CD14-positive monocyte (primary cell): ENCODE data around the gene ZNF169. TPM values are rescaled to one million over a fixed set of nuclear protein-coding genes. Genes with fewer than 3 reads are reported as not detected.

Experiments
- DNase-seq, 3 donors: peaks; one replicate each; pipeline ENCODE4 v3.0.0-alpha.2; 2011 to 2022
- H2AFZ ChIP-seq: 2 replicates; pipeline ENCODE4 v1.6.0; 2012; ENCODE audit warnings: mild to moderate bottlenecking, low read depth, low read length, inconsistent platforms; ENCODE audit not compliant: insufficient read depth, poor library complexity, severe bottlenecking
- H3K27ac ChIP-seq, 2 donors: 1 replicate in 1 of 2; 2 replicates in 1 of 2; pipeline ENCODE4 v1.5.1; 2012 to 2013; ENCODE audit warnings: low read length in 2 of 2, control low read depth in 1 of 2, inconsistent platforms in 1 of 2, low read depth in 1 of 2, mild to moderate bottlenecking in 1 of 2
- H3K27me3 ChIP-seq, 2 donors: one replicate each; pipeline versions ENCODE4 v1.6.0 to v1.6.1; 2011 to 2013; ENCODE audit warnings: low read length in 2 of 2; ENCODE audit not compliant: control insufficient read depth in 2 of 2, insufficient read depth in 2 of 2
- H3K36me3 ChIP-seq, 2 donors: replicated peaks in 1 of 2; 1 replicate in 1 of 2; 2 replicates in 1 of 2; pipeline versions ENCODE4 v1.5.1 to v1.6.1; 2012 to 2013; ENCODE audit warnings: low read length in 2 of 2, control low read depth in 1 of 2, inconsistent platforms in 1 of 2, mild to moderate bottlenecking in 1 of 2; ENCODE audit not compliant: insufficient read depth in 2 of 2, control insufficient read depth in 1 of 2
- H3K4me1 ChIP-seq, 2 donors: 1 replicate in 1 of 2; 2 replicates in 1 of 2; pipeline versions ENCODE4 v1.5.1 to v1.6.1; 2012 to 2013; ENCODE audit warnings: low read length in 2 of 2, control low read depth in 1 of 2, inconsistent platforms in 1 of 2, mild to moderate bottlenecking in 1 of 2, moderate library complexity in 1 of 2; ENCODE audit not compliant: insufficient read depth in 2 of 2, control insufficient read depth in 1 of 2
- H3K4me2 ChIP-seq: replicated peaks from 2 replicates; pipeline ENCODE3; 2012; ENCODE audit warnings: low read length, moderate library complexity, mild to moderate bottlenecking; ENCODE audit not compliant: poor library complexity, severe bottlenecking; ENCODE audit errors: extremely low read depth
- H3K4me3 ChIP-seq, 3 experiments: fragments of 200-600 bp in 1 of 3; sonication (generic) in 1 of 3; replicated peaks in 1 of 3; 1 replicate in 2 of 3; 2 replicates in 1 of 3; pipeline ENCODE4 v1.5.1; 2011 to 2013; ENCODE audit warnings: low read length in 3 of 3, mild to moderate bottlenecking in 3 of 3, control low read depth in 2 of 3, low read depth in 2 of 3, inconsistent platforms in 1 of 3, moderate library complexity in 1 of 3
- H3K79me2 ChIP-seq: 2 replicates; pipeline ENCODE4 v1.6.0; 2012; ENCODE audit warnings: mild to moderate bottlenecking, control low read depth, inconsistent platforms, low read length, moderate library complexity; ENCODE audit not compliant: insufficient read depth
- H3K9ac ChIP-seq: 2 replicates; pipeline ENCODE4 v1.6.0; 2017; ENCODE audit warnings: low read length, mild to moderate bottlenecking; ENCODE audit not compliant: insufficient read depth, poor library complexity, severe bottlenecking
- H3K9me3 ChIP-seq, 2 donors: replicated peaks in 1 of 2; 1 replicate in 1 of 2; 2 replicates in 1 of 2; pipeline versions ENCODE4 v1.5.1 to v1.6.1; 2012 to 2013; ENCODE audit warnings: low read length in 2 of 2, control low read depth in 1 of 2; ENCODE audit not compliant: control insufficient read depth in 1 of 2, insufficient read depth in 1 of 2
- H4K20me1 ChIP-seq: 2 replicates; pipeline ENCODE4 v1.6.0; 2012; ENCODE audit warnings: mild to moderate bottlenecking, low read length, control low read depth, moderate library complexity; ENCODE audit not compliant: insufficient read depth
- H3K27ac Mint-ChIP-seq, 7 donors: one replicate each; pipeline ENCODE4 v1.8.0; 2020; ENCODE audit warnings: mild to moderate bottlenecking in 7 of 7, mixed read lengths in 7 of 7, moderate library complexity in 6 of 7, inconsistent platforms in 2 of 7
- H3K27me3 Mint-ChIP-seq, 3 donors: one replicate each; pipeline ENCODE4 v1.8.0; 2021 to 2022; ENCODE audit warnings: low read depth in 3 of 3, mild to moderate bottlenecking in 3 of 3, mixed read lengths in 3 of 3, moderate library complexity in 3 of 3, inconsistent platforms in 1 of 3
- H3K36me3 Mint-ChIP-seq, 2 donors: one replicate each; pipeline ENCODE4 v1.8.0; 2020; ENCODE audit warnings: mixed read lengths in 2 of 2, inconsistent platforms in 1 of 2, mild to moderate bottlenecking in 1 of 2
- H3K4me1 Mint-ChIP-seq: one replicate; pipeline ENCODE4 v1.8.0; 2020; ENCODE audit warnings: mild to moderate bottlenecking, mixed read lengths
- H3K4me3 Mint-ChIP-seq, 2 donors: one replicate each; pipeline ENCODE4 v1.8.0; 2020; ENCODE audit warnings: mild to moderate bottlenecking in 2 of 2, mixed read lengths in 2 of 2, moderate library complexity in 1 of 2
- H3K9me3 Mint-ChIP-seq, 7 donors: one replicate each; pipeline ENCODE4 v1.8.0; 2020 to 2022; ENCODE audit warnings: mixed read lengths in 7 of 7, mild to moderate bottlenecking in 6 of 7, moderate library complexity in 6 of 7, inconsistent platforms in 2 of 7
- WGBS: methylation state at CpG from one replicate; pipeline ENCODE4 v1.1.5; 2013; ENCODE audit warnings: missing lambda C conversion rate; ENCODE audit not compliant: insufficient coverage; 5-methylcytosine and 5-hydroxymethylcytosine counted together
- intact Hi-C, 2 donors: fragments of 100-400 bp; cut with micrococcal nuclease; formaldehyde crosslinking; loops; one replicate each; pipeline versions ENCODE4 v1.15.0 to v1.15.1; 2023
- polyA plus RNA-seq, 3 donors: library from polyadenylated mRNA; depleted of rRNA in 1 of 3; unstranded in 2 of 3; stranded (reverse) in 1 of 3; fragments of 300-500 nt in 2 of 3; fragments of >200 nt in 1 of 3; fragmentation: Illumina TruSeq in 2 of 3; gene quantifications; 1 replicate in 2 of 3; 2 replicates in 1 of 3; pipeline ENCODE4 v1.2.3, GENCODE V29; 2012 to 2021
- TF ChIP-seq, protein P1 (sequence below): fragments of 200-600 bp; IDR thresholded peaks from one replicate; pipeline ENCODE4 v1.8.0; 2022; ENCODE audit warnings: antibody characterized with exemption, mild to moderate bottlenecking

The ZNF169 gene
- polyA plus RNA-seq, 3 donors, result 0.90 to 16.5 (median 1.1) TPM

DNA sequence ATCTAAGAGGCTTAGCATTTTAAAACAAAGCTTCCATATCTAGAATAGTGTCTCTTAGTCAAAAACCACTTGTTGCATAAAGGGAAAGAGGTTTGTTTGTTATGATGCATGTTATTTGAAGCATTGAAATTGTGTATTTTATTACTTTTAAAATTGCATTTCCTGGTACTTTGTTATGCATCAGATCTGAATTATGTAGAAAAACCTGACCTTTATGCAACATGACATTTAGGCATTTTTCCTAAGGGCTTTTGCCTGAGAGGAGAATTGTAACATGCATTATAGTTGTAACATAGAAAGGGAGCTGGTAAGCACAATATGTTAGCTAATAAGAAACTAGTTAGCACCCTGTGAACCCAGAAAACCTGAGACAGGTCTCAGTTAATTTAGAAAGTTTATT lies 22.0 kb downstream of the ZNF169 start:
- no peaks in the 10 kb centered on the region for H4K20me1 ChIP-seq
- H3K4me1 ChIP-seq, result no peaks in the 10 kb centered on the region
- intact Hi-C loops, result no loop called here
- no peaks in the 10 kb centered on the region for H3K79me2 ChIP-seq
- Mint-ChIP-seq H3K4me1 (peaks cover 2% of the 10 kb centered on the region), H3K36me3 (peaks cover 73 to 99% of the 10 kb centered on the region in 2 donors), H3K27me3 (peaks cover 0 to 4% (median 0%) of the 10 kb centered on the region in 3 donors), H3K9me3 (peaks cover 37 to 59% (median 49%) of the 10 kb centered on the region in 7 donors), H3K27ac (no peak overlapping the region), H3K4me3 (no peak overlapping the region)
- no peak overlapping the region for H3K4me2 ChIP-seq
- TF ChIP-seq, protein P1, sequence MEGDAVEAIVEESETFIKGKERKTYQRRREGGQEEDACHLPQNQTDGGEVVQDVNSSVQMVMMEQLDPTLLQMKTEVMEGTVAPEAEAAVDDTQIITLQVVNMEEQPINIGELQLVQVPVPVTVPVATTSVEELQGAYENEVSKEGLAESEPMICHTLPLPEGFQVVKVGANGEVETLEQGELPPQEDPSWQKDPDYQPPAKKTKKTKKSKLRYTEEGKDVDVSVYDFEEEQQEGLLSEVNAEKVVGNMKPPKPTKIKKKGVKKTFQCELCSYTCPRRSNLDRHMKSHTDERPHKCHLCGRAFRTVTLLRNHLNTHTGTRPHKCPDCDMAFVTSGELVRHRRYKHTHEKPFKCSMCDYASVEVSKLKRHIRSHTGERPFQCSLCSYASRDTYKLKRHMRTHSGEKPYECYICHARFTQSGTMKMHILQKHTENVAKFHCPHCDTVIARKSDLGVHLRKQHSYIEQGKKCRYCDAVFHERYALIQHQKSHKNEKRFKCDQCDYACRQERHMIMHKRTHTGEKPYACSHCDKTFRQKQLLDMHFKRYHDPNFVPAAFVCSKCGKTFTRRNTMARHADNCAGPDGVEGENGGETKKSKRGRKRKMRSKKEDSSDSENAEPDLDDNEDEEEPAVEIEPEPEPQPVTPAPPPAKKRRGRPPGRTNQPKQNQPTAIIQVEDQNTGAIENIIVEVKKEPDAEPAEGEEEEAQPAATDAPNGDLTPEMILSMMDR, result no peak
- no peaks in the 10 kb centered on the region for H3K27me3 ChIP-seq
- no peak overlapping the region for H3K9ac ChIP-seq
- no peak for DNase-seq
- H2AFZ ChIP-seq, result no peak overlapping the region
- peaks cover 41 to 45% of the 10 kb centered on the region in 2 donors for H3K9me3 ChIP-seq
- no peak overlapping the region for H3K27ac ChIP-seq
- H3K4me3 ChIP-seq, result no peak overlapping the region
- peaks cover 45 to 84% of the 10 kb centered on the region in 2 donors for H3K36me3 ChIP-seq

DNA sequence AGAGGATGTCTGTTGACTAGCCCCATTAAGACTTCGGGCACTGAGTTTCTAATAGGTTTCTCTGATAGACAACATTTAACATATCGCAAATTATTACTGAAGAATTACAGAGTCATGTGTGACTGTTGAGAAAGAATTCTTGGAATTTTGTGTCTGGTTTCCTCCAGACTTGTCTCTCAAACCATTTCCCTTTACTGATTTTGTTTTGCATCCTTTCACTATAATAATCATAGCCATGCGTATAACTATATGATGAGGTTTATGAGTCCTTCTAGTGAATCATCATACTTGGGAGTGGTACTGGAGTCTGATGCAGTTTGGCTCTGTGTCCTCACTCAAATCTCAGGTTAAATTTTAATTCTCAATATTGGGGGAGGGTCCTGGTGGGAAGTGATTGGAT lies 27.0 kb downstream of the ZNF169 start:
- Mint-ChIP-seq H3K4me1 (no peaks in the 10 kb centered on the region), H3K27me3 (no peaks in the 10 kb centered on the region), H3K4me3 (no peak overlapping the region), H3K36me3 (peaks cover 68 to 92% of the 10 kb centered on the region in 2 donors), H3K9me3 (peaks cover 12 to 29% (median 19%) of the 10 kb centered on the region in 7 donors), H3K27ac (no peak overlapping the region)
- WGBS, result no CpG with 5 or more reads among the region's 3 CpGs
- Histone ChIP-seq H3K4me3 (no peak overlapping the region), H3K79me2 (no peaks in the 10 kb centered on the region), H3K4me2 (no peak overlapping the region), H2AFZ (no peak overlapping the region), H3K27me3 (no peaks in the 10 kb centered on the region), H4K20me1 (no peaks in the 10 kb centered on the region), H3K9ac (no peak overlapping the region), H3K9me3 (peaks cover 17 to 19% of the 10 kb centered on the region in 2 donors), H3K36me3 (peaks cover 40 to 83% of the 10 kb centered on the region in 2 donors), H3K4me1 (no peaks in the 10 kb centered on the region), H3K27ac (no peak overlapping the region)
- intact Hi-C loops, result no loop called here
- TF ChIP-seq, protein P1, result no peak
- no peak for DNase-seq
